Measurements from ENCODE around the gene SELENOP.
A peak's percentile ranks its signal among the peaks of the same experiment; 100 is the strongest.
"Not testable (repeated sequence)": the region's sequence is repeated elsewhere in the genome, so short reads cannot be mapped to it uniquely, and the experiment has no call there.

Gene SELENOP

DNA sequence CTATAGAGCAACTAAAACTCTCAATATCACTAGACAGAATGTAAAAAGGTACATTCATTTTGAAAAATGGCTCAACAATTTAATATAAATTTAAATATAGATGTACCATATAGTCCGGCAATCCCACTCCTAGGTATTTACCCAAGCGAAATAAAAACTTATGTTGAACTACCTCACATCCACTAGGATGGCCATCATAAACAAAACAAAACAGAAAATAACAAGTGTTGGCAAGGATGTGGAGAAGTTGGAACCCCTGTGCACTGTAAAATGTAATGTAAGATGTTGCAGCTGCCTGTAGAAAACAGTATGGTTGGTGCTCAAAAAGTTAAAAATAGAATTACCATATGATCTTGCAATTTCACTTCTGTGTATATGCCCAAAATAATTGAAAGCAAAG, 36.9 kb upstream of the SELENOP start:
- Histone ChIP-seq H3K9ac (ENCODE audit: low read length) (no peak overlapping the region), H2AFZ (ENCODE audit: low read depth, low read length) (no peak overlapping the region), H3K36me3 (ENCODE audit: control insufficient read depth in 1 of 2, insufficient read depth in 2 of 2, low read depth in 1 of 2, low read length in 2 of 2) (no peaks in the 10 kb centered on the region), H3K27ac (ENCODE audit: low read length, poor library complexity, severe bottlenecking) (no peak overlapping the region), H3K79me1 (replicated peaks; ENCODE audit: low read length, poor library complexity, severe bottlenecking) (no peaks in the 10 kb centered on the region), H3K23ac (ENCODE audit: low read length in 2 of 2) (no peak overlapping the region), H3K14ac (ENCODE audit: low read length in 2 of 2) (no peak overlapping the region), H4K8ac (ENCODE audit: low read length) (no peak overlapping the region), H3K18ac (ENCODE audit: low read depth in 1 of 2, low read length in 2 of 2) (no peak overlapping the region), H2BK5ac (ENCODE audit: low read depth, low read length, poor library complexity, severe bottlenecking) (no peak overlapping the region), H2BK12ac (ENCODE audit: low read length in 2 of 2) (no peak overlapping the region), H4K91ac (ENCODE audit: low read length) (no peak overlapping the region), H3K27me3 (ENCODE audit: control insufficient read depth in 1 of 2, insufficient read depth in 1 of 2, low read length in 2 of 2) (no peaks in the 10 kb centered on the region), H3K4me1 (ENCODE audit: control insufficient read depth, insufficient read depth, low read depth, low read length) (no peaks in the 10 kb centered on the region), H2BK15ac (ENCODE audit: low read depth, poor library complexity, severe bottlenecking) (no peak overlapping the region), H3K4me3 (ENCODE audit: insufficient read depth in 1 of 2, low read depth in 1 of 2, low read length in 2 of 2) (no peak overlapping the region), H3K4me2 (ENCODE audit: low read length, poor library complexity, severe bottlenecking) (no peak overlapping the region), H2AK5ac (ENCODE audit: low read length, severe bottlenecking) (no peak overlapping the region), H2BK120ac (ENCODE audit: low read depth, low read length) (no peak overlapping the region), H3K4ac (ENCODE audit: low read depth in 1 of 2, low read length in 2 of 2) (no peak overlapping the region), H3K9me3 (ENCODE audit: control insufficient read depth, low read length) (no peaks in the 10 kb centered on the region)
- 100% methylated on average over 2 of the region's 2 CpGs for WGBS
- no peak for DNase-seq

DNA sequence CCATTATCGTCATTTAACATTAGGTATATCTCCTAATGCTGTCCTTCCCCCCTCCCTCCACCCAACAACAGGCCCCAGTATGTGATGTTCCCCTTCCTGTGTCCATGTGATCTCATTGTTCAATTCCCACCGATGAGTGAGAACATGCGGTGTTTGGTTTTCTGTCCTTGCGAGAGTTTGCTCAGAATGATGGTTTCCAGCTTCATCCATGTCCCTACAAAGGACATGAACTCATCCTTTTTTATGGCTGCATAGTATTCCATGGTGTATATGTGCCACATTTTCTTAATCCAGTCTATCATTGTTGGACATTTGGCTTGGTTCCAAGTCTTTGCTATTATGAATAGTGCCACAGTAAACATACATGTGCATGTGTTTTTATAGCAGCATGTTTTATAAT, 32.7 kb upstream of the SELENOP start:
- H3K9me3 ChIP-seq (ENCODE audit: control insufficient read depth, low read length); H3K36me3 ChIP-seq (ENCODE audit: control insufficient read depth in 1 of 2, insufficient read depth in 2 of 2, low read depth in 1 of 2, low read length in 2 of 2); H2BK15ac ChIP-seq (ENCODE audit: low read depth, poor library complexity, severe bottlenecking); H3K4me2 ChIP-seq (ENCODE audit: low read length, poor library complexity, severe bottlenecking); H2AFZ ChIP-seq (ENCODE audit: low read depth, low read length); H3K23ac ChIP-seq (ENCODE audit: low read length in 2 of 2); H3K4me3 ChIP-seq (ENCODE audit: insufficient read depth in 1 of 2, low read depth in 1 of 2, low read length in 2 of 2); H3K79me1 ChIP-seq (replicated peaks; ENCODE audit: low read length, poor library complexity, severe bottlenecking); H2BK5ac ChIP-seq (ENCODE audit: low read depth, low read length, poor library complexity, severe bottlenecking); H2BK12ac ChIP-seq (ENCODE audit: low read length in 2 of 2); H3K4me1 ChIP-seq (ENCODE audit: control insufficient read depth, insufficient read depth, low read depth, low read length); H3K27ac ChIP-seq (ENCODE audit: low read length, poor library complexity, severe bottlenecking); H3K14ac ChIP-seq (ENCODE audit: low read length in 2 of 2); DNase-seq; H4K91ac ChIP-seq (ENCODE audit: low read length); H3K18ac ChIP-seq (ENCODE audit: low read depth in 1 of 2, low read length in 2 of 2); H3K4ac ChIP-seq (ENCODE audit: low read depth in 1 of 2, low read length in 2 of 2); H2BK120ac ChIP-seq (ENCODE audit: low read depth, low read length); H4K8ac ChIP-seq (ENCODE audit: low read length); H3K9ac ChIP-seq (ENCODE audit: low read length); H3K27me3 ChIP-seq (ENCODE audit: control insufficient read depth in 1 of 2, insufficient read depth in 1 of 2, low read length in 2 of 2); H2AK5ac ChIP-seq (ENCODE audit: low read length, severe bottlenecking): not testable (repeated sequence)
- 100% methylated on average over 1 of the region's 4 CpGs for WGBS

DNA sequence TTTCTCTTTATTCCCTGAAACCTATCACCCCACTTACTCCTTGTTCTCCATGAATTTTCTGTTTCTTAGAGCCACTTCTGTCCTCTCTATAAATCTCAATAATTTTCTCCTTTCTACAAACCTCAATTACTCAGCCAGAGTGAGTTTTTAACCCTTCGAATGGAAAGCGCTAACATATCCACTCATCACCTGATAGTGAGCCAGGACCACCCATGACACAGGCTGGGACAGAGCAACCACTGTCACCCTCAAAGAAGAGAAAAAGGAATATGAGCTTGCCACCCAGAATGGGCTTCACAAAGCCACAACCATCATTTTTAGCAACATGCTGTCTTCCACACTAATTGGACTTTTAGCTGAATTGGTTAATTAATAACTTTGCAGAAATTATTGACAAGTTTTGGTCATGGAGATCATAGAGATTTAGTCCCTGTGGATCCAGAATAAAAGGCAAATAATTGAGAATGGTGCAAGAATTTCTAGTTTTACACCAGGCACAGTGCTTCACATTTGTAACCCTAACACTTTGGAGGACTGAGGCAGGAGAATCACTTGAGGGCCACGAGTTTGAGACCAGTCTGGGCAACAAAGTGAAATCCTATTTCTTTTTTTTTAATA, 32.1 kb upstream of the SELENOP start:
- no peaks in the 10 kb centered on the region for H3K27me3 ChIP-seq (ENCODE audit: control insufficient read depth in 1 of 2, insufficient read depth in 1 of 2, low read length in 2 of 2)
- H3K18ac ChIP-seq (ENCODE audit: low read depth in 1 of 2, low read length in 2 of 2): no peak overlapping the region
- no peak overlapping the region for H4K91ac ChIP-seq (ENCODE audit: low read length)
- DNase-seq: no peak
- H3K4me3 ChIP-seq (ENCODE audit: insufficient read depth in 1 of 2, low read depth in 1 of 2, low read length in 2 of 2): no peak overlapping the region
- H2BK120ac ChIP-seq (ENCODE audit: low read depth, low read length): no peak overlapping the region
- WGBS: 91% methylated on average over 2 of the region's 3 CpGs
- no peaks in the 10 kb centered on the region for H3K9me3 ChIP-seq (ENCODE audit: control insufficient read depth, low read length)
- no peak overlapping the region for H3K4ac ChIP-seq (ENCODE audit: low read depth in 1 of 2, low read length in 2 of 2)
- no peak overlapping the region for H2AK5ac ChIP-seq (ENCODE audit: low read length, severe bottlenecking)
- no peak overlapping the region for H3K14ac ChIP-seq (ENCODE audit: low read length in 2 of 2)
- no peak overlapping the region for H3K9ac ChIP-seq (ENCODE audit: low read length)
- no peak overlapping the region for H2AFZ ChIP-seq (ENCODE audit: low read depth, low read length)
- H2BK12ac ChIP-seq (ENCODE audit: low read length in 2 of 2): peak overlapping the region in 1 of 2 experiments; percentile 39
- H3K27ac ChIP-seq (ENCODE audit: low read length, poor library complexity, severe bottlenecking): no peak overlapping the region
- no peak overlapping the region for H3K4me2 ChIP-seq (ENCODE audit: low read length, poor library complexity, severe bottlenecking)
- H2BK5ac ChIP-seq (ENCODE audit: low read depth, low read length, poor library complexity, severe bottlenecking): no peak overlapping the region
- no peak overlapping the region for H2BK15ac ChIP-seq (ENCODE audit: low read depth, poor library complexity, severe bottlenecking)
- H3K79me1 ChIP-seq (replicated peaks; ENCODE audit: low read length, poor library complexity, severe bottlenecking): no peaks in the 10 kb centered on the region
- no peak overlapping the region for H4K8ac ChIP-seq (ENCODE audit: low read length)
- H3K23ac ChIP-seq (ENCODE audit: low read length in 2 of 2): no peak overlapping the region
- peaks cover 2% of the 10 kb centered on the region for H3K4me1 ChIP-seq (ENCODE audit: control insufficient read depth, insufficient read depth, low read depth, low read length)
- no peaks in the 10 kb centered on the region for H3K36me3 ChIP-seq (ENCODE audit: control insufficient read depth in 1 of 2, insufficient read depth in 2 of 2, low read depth in 1 of 2, low read length in 2 of 2)

DNA sequence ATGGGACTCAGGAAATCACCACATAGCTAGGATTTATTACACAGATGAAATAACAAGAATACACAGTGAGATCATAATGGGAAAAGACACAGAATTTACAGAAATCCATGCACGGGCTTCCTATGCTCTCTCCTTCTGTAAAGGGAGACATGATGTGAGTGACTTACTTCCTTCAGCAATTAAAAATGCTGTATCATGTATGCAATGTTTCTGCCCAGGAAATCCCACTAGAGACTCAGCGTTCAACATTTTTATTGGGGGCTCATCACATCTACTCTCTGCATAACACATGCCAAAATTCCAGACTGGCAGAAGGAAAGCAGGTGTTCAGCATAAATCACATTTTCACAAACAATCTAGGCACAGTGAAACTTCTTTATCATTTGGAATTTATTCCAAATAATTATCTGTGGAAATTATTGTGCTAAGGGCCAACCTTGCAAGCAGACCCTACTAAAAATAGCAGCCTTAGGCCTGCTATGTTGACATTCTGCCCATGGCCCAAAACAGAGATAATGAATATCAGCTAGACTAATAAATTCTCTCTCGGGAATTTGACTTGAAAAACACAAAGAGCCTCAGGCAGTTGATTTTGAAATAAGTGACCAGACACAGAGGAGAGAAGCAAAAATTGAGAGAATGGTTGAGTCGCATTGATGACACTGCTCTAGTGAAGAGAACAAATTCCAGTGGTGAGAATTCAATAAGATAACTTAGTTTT, 31.4 kb upstream of the SELENOP start:
- no peak overlapping the region for H4K8ac ChIP-seq (ENCODE audit: low read length)
- no peak overlapping the region for H3K27ac ChIP-seq (ENCODE audit: low read length, poor library complexity, severe bottlenecking)
- no peaks in the 10 kb centered on the region for H3K79me1 ChIP-seq (replicated peaks; ENCODE audit: low read length, poor library complexity, severe bottlenecking)
- H3K4me2 ChIP-seq (ENCODE audit: low read length, poor library complexity, severe bottlenecking): no peak overlapping the region
- H2BK15ac ChIP-seq (ENCODE audit: low read depth, poor library complexity, severe bottlenecking): no peak overlapping the region
- H3K9me3 ChIP-seq (ENCODE audit: control insufficient read depth, low read length): no peaks in the 10 kb centered on the region
- no peak overlapping the region for H3K4ac ChIP-seq (ENCODE audit: low read depth in 1 of 2, low read length in 2 of 2)
- H3K27me3 ChIP-seq (ENCODE audit: control insufficient read depth in 1 of 2, insufficient read depth in 1 of 2, low read length in 2 of 2): no peaks in the 10 kb centered on the region
- no peak overlapping the region for H2BK5ac ChIP-seq (ENCODE audit: low read depth, low read length, poor library complexity, severe bottlenecking)
- H2AFZ ChIP-seq (ENCODE audit: low read depth, low read length): no peak overlapping the region
- peaks cover 2% of the 10 kb centered on the region for H3K4me1 ChIP-seq (ENCODE audit: control insufficient read depth, insufficient read depth, low read depth, low read length)
- peak; percentile 24 for DNase-seq
- H2AK5ac ChIP-seq (ENCODE audit: low read length, severe bottlenecking): no peak overlapping the region
- 69% methylated on average over 4 of the region's 4 CpGs for WGBS
- H2BK12ac ChIP-seq (ENCODE audit: low read length in 2 of 2): no peak overlapping the region
- H3K18ac ChIP-seq (ENCODE audit: low read depth in 1 of 2, low read length in 2 of 2): no peak overlapping the region
- no peak overlapping the region for H3K4me3 ChIP-seq (ENCODE audit: insufficient read depth in 1 of 2, low read depth in 1 of 2, low read length in 2 of 2)
- H3K23ac ChIP-seq (ENCODE audit: low read length in 2 of 2): no peak overlapping the region
- no peak overlapping the region for H4K91ac ChIP-seq (ENCODE audit: low read length)
- H3K9ac ChIP-seq (ENCODE audit: low read length): no peak overlapping the region
- no peaks in the 10 kb centered on the region for H3K36me3 ChIP-seq (ENCODE audit: control insufficient read depth in 1 of 2, insufficient read depth in 2 of 2, low read depth in 1 of 2, low read length in 2 of 2)
- no peak overlapping the region for H3K14ac ChIP-seq (ENCODE audit: low read length in 2 of 2)
- no peak overlapping the region for H2BK120ac ChIP-seq (ENCODE audit: low read depth, low read length)
